ENCODE results near the gene OPA1. TPM values are rescaled to one million over a fixed set of nuclear protein-coding genes. Genes with fewer than 3 reads are reported as not detected.

OPA1 gene
- total and polyA plus RNA-seq, 11 donors, result 23.0 to 215 (median 106) TPM

DNA sequence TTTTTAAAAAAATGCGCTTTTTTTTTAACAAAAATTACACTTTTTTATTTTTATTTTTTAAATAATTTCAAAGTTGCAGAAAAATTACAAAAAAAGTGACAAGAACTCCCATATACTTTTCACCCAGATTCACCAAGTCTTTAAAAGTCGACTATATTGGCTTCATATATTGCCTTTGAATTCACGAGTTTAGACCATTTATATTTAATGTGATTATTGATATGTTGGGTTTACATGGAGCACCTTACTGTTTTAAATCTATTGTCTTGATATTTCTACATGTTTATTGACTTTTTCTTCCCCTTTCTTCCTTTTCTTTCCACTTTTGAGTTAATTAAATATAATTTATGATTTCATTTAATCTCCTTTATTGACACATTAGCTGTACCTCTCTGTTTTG is 127.2 kb downstream of the OPA1 start:
- DNase-seq, result no peak
- TF ChIP-seq, protein P1, sequence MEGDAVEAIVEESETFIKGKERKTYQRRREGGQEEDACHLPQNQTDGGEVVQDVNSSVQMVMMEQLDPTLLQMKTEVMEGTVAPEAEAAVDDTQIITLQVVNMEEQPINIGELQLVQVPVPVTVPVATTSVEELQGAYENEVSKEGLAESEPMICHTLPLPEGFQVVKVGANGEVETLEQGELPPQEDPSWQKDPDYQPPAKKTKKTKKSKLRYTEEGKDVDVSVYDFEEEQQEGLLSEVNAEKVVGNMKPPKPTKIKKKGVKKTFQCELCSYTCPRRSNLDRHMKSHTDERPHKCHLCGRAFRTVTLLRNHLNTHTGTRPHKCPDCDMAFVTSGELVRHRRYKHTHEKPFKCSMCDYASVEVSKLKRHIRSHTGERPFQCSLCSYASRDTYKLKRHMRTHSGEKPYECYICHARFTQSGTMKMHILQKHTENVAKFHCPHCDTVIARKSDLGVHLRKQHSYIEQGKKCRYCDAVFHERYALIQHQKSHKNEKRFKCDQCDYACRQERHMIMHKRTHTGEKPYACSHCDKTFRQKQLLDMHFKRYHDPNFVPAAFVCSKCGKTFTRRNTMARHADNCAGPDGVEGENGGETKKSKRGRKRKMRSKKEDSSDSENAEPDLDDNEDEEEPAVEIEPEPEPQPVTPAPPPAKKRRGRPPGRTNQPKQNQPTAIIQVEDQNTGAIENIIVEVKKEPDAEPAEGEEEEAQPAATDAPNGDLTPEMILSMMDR (IDR thresholded peaks at IDR 0.05), result no peak
- no peak for TF ChIP-seq POLR2A (IDR thresholded peaks at IDR 0.05)
- peaks cover 0 to 11% (median 0%) of the 10 kb centered on the region in 12 donors for H3K9me3 ChIP-seq
- no peaks in the 10 kb centered on the region for H3K4me1 ChIP-seq
- WGBS, 4 donors, result 94 to 97% (median 96%) methylated on average over 3 of the region's 3 CpGs
- no peak overlapping the region for H3K4me3 ChIP-seq
- H3K27ac ChIP-seq, result no peak overlapping the region
- no peaks in the 10 kb centered on the region for H3K36me3 ChIP-seq
- no peak for ATAC-seq
- intact Hi-C loops (cut with DNase I), result no loop called here
- H3K27me3 ChIP-seq, result peaks cover 0 to 11% (median 0%) of the 10 kb centered on the region in 9 donors

DNA sequence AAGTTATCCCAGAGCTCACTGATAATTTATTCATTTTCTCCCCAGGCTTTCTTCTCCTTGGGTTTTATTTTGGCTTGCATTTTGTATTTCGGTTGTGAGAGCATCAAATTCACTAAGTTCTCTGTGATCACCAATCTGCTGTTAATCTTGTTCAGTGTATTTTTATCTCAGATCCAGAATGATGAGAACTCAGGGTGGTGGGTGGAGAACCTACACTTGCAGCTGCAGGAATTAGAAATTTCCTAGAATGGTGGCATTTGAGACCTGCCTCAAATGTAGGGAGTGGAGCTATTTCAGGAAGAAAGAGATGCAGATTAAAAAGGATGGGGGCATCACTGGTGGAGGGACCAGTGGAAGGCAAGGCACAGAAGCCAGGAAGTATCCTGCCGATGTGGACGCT is 129.6 kb downstream of the OPA1 start:
- no peak for TF ChIP-seq POLR2A (IDR thresholded peaks at IDR 0.05)
- TF ChIP-seq, protein P1 (IDR thresholded peaks at IDR 0.05), result no peak
- ATAC-seq, result no peak
- H3K4me3 ChIP-seq, result no peak overlapping the region

DNA sequence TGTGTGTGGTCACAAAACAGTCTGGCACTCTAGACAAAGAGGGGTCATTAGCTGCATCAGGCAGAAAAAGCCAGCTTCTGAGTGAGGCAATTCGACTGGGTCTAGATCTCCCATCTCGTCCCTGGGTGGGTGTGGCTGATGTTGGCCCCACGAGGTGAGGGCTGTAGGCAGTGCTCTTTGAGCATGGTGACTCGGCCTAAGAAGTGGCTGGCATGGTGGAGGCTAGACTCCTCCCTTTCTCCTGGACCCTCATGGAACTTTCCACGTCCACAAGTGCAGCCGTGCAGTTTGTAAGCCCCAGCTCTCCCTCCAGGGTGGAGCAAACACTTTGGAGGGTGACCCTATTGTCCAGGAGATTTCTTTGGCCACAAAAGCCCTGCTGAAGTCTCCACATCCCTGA is 134.1 kb downstream of the OPA1 start:
- WGBS, 4 donors, result 65 to 77% (median 74%) methylated on average over 4 to 6 of the region's 6 CpGs

More for the DNA sequence above, 129.6 kb downstream of the OPA1 start:
- H3K27me3 ChIP-seq, result peaks cover 0 to 11% (median 0%) of the 10 kb centered on the region in 9 donors
- H3K4me1 ChIP-seq, result no peaks in the 10 kb centered on the region
- intact Hi-C loops (cut with DNase I), result no loop called here
- H3K27ac ChIP-seq, result no peak overlapping the region
- no peak for DNase-seq
- 85 to 93% (median 89%) methylated on average over 3 of the region's 3 CpGs for WGBS, 4 donors
- H3K9me3 ChIP-seq, result peaks cover 0 to 11% (median 0%) of the 10 kb centered on the region in 12 donors
- no peaks in the 10 kb centered on the region for H3K36me3 ChIP-seq

DNA sequence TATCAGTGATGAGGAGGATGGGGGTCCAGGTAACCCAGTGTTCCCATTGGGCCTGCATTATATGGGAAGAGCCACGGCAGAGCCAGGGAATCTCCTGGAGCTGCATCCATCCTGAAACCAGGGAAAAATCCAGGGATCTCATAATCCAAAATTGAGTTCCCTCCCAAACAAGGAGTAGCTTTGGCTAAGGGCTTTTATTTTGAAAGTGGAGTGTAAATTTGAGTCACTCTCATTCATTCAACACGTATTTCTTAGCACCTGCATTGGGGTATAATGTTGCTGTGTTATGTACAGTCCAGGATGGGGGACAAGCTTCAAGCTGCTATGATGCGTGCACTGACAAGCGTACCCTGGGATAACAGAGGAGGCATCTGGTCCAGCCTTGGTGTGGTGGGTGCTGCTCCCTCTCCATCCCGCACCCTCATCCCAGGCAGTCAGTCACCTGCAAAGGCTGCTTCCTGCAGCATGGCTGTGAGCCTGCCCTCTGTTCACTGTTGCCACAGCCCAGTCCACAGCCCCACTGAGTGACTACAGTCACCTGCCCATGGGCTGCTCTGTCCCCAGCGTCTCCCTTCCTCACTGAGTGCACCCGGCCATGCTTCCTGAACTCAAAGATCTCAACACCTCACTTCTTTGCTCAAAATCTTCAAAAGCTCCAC is 135.6 kb downstream of the OPA1 start:
- WGBS, 4 donors, result 84 to 90% (median 89%) methylated on average over 7 of the region's 7 CpGs
- Histone ChIP-seq H3K36me3 (no peaks in the 10 kb centered on the region), H3K27ac (no peak overlapping the region), H3K27me3 (peaks cover 0 to 10% (median 0%) of the 10 kb centered on the region in 9 donors), H3K4me3 (no peak overlapping the region), H3K9me3 (no peaks in the 10 kb centered on the region), H3K4me1 (no peaks in the 10 kb centered on the region)
- no peak for ATAC-seq
- TF ChIP-seq, protein P1 (IDR thresholded peaks at IDR 0.05), result no peak
- no peak for TF ChIP-seq POLR2A (IDR thresholded peaks at IDR 0.05)
- intact Hi-C loops (cut with DNase I), result no loop called here
- DNase-seq, result peak in 1 of 5 donors; percentile 33

More for the DNA sequence above, 134.1 kb downstream of the OPA1 start:
- Histone ChIP-seq H3K9me3 (no peaks in the 10 kb centered on the region), H3K27me3 (peaks cover 0 to 15% (median 0%) of the 10 kb centered on the region in 9 donors), H3K4me1 (no peaks in the 10 kb centered on the region), H3K36me3 (no peaks in the 10 kb centered on the region), H3K4me3 (no peak overlapping the region), H3K27ac (no peak overlapping the region)
- intact Hi-C loops (cut with DNase I), result no loop called here
- DNase-seq (no peak), ATAC-seq (no peak)
- TF ChIP-seq POLR2A (IDR thresholded peaks at IDR 0.05), result no peak
- TF ChIP-seq, protein P1 (IDR thresholded peaks at IDR 0.05), result no peak
